HG02623 (cell line): ENCODE measurements around the gene PRR3.
"Not testable (repeated sequence)": the region's sequence is repeated elsewhere in the genome, so short reads cannot be mapped to it uniquely, and the experiment has no call there.

Experiments used
- ATAC-seq: cut with Tn5 transposase; IDR thresholded peaks from one replicate; pipeline ENCODE4 v1.9.1; 2021; ENCODE audit warnings: moderate library complexity; ENCODE audit not compliant: unreplicated experiment

Gene PRR3

DNA sequence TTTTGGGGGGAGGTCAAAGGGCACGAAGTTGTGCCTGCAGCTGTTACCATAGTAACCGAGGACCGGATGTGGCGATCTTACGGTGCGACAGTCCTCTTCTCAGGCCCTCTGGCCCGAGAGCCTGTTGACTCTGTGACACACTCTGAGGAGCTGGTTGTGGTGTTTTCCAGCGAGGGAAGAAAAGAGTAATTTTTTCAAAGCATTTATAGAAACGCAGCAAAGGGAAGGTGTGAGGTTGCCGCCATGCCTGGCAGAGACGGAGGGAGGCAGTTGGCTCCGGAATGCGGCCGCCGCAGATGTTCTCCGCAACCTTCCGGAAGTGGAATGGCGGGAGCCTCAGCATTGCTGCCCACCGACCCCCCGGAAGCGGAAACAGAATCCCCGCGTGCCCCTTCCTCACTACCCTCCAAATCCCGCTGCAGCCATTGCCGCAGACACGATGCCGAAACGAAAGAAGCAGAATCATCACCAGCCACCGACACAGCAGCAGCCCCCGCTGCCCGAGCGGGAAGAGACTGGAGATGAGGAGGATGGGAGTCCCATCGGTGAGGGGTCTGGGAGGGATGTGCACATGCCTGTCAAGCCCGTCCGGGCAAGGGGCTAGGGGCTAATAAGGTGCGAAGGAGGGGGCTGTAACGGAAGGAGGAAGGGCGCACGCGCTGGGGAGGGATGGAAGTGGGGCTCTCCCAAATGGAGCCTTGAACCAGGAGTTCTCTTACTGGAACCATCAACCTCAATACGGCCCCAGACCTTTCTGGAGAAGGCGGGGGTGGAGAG, at the start of gene PRR3:
Gene PRR3, plus strand, starts transcription at position 390 of the 777 bp plus-strand sequence. Its CDS starts 50 bp downstream, at position 440.
- peak; percentile 51 for ATAC-seq

DNA sequence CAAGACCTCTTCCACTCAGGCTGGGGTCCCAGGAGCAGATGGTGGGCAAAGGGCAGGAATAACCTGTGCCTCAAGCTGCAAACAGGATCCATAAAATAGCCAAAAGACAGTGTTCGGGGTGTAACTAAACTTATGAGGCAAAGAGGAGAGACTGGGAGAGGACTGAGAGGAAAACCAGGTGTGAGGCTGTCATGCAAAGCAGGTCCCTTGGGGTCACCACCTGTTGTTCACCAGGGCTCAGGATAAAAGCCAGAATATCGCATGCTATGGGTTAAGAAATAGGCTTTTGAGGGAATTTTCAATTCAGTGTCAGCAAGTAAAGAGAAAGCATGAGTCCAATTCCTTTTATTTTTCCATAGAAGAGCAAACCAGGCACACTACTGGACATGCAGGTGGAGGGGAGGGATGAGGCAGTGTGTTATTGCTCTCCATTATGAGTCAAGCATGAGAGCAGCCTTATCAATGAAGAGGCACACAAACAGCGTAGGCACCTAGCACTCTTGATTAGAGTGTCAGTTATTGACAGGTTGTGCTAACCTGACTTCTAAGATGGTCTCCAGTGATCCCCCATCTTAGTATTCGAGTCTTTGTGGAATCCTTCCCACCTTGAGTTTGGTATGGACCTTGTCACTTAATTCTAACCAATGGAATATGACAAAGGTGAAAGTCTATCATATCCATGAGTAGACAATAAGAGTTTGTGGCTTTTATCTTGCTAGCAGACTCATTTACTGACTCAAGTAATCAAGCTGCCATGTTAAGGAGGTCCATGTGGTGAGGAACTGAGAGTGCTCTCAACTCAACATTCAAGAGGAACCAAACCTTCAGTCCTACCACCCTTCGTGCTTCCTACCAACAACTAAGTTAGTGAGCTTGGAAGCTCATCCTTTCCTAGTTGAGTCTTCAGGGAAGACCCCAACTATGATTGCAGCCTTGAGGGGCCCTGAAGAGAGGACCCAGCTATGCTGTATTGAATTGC, 49.0 kb upstream of the PRR3 start:
- no peak for ATAC-seq

DNA sequence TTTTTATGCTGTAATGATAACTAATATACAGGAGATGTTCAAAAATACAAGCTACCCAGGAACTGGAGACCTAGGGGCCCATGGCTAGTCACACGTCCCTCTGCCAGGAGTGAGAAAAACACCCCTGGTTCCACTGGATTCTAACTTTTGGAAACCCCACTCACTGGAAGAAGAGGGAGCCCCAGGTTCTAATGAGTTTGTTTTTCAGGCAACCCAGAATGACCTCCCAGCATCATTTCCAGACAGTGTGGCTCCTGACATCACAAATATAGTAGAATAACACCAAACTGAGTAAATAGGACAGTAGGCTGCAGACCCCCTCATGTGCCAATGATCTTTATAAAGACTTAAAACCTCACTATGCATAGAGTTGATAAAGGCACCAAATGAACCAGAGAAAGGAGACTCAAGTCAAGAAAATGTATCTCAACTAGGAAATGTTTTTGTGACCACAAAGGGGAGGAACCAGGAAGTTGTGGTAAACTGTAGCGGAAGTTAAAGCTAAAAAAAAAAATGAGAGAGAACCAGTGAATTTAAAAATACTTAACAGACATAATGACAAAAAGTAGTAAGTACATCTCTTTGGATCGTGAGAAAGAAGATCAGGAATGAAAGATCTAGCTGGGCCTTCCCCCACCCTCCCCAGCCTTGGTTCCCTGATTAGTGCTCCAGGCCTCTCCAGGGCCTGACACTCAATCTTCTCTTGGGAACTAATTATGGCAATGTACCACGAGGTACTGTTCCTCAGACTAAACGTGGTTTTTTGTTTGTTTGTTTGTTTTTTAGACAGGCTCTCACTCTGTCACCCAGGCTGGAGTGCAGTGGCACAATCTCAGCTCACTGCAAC, 48.0 kb upstream of the PRR3 start:
- no peak for ATAC-seq

- ATAC-seq: no peak
Measured at GRCh38 chr6:30510419-30511168, 46.5 kb upstream of the PRR3 start.

GRCh38 chr6:30511169-30511546, 45.9 kb upstream of the PRR3 start:
- ATAC-seq: no peak

- ATAC-seq: no peak
Measured at GRCh38 chr6:30513451-30513850, 43.6 kb upstream of the PRR3 start.

DNA sequence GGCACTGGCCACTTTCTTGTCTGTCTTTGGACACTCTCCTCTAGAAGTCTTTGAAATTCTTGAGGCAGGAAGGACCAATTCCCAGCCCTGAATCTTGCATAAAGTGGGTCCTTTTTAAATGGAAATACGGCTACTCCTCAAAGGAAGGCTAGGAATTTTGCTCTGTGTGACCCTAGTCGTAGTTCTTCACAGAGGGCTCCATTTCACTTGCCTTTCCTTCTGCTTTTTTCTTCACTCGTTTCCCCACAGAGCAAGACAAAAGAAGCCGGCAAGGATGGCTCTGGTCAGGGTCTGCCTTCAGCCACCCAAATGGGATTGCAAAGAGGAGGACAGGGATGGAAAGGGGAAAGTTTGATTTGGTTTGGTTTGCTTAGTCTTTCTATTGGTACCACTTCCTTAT, 42.0 kb upstream of the PRR3 start:
- no peak for ATAC-seq

DNA sequence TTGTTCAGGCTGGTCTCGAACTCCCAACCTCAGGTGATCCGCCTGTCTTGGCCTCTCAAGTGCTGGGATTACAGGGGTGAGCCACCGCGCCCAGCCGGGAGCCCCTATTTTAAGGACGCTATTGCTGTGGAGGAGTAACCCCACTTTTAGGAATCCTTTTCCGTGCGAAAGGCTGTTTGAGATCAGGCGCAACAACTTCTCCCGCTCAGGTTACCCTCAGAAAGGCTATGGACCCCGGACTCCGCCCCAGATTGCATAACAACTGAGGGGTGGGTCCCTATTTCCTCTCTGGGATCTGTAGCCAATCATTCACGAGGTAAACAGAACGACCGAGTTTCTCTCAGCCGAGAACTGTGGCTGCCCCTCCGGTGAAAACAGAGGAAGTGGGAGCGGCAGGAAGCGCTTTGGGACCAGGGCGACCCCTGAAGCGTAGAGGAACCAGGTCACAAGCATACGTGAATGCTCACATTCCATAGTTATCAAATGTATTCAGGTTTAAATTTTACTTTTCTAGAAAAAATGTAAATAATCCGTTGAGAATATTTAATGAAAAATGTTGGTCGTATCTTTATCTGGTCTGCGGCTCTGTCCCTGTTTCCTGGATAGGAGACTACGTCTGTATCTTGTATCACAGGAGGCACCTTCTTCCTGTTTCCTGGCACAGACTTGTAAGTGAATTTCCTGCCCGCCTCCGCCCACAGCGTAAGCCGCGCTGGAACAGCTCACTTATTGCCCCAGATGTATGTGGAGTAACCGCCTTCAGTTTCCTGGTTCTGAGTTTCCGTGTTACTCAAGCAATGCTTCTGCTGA, 40.9 kb upstream of the PRR3 start:
- ATAC-seq: peak; percentile 58

DNA sequence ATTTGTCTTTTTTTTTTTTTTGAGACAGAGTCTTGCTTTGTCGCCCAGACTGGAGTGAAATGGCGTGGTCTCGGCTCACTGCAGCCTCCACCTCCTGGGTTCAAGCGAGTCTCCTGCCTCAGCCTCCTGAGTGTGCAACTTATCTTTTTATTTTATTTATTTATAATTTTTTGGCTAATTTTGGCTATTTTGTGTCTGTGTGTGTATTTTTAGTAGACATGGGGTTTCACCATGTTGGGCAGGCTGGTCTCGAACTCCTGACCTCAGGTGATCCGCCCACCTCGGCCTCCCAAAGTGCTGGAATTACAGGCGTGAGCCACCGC, 40.4 kb upstream of the PRR3 start:
- not testable (repeated sequence) for ATAC-seq

GRCh38 chr6:30517767-30518504, 39.2 kb upstream of the PRR3 start:
- not testable (repeated sequence) for ATAC-seq

DNA sequence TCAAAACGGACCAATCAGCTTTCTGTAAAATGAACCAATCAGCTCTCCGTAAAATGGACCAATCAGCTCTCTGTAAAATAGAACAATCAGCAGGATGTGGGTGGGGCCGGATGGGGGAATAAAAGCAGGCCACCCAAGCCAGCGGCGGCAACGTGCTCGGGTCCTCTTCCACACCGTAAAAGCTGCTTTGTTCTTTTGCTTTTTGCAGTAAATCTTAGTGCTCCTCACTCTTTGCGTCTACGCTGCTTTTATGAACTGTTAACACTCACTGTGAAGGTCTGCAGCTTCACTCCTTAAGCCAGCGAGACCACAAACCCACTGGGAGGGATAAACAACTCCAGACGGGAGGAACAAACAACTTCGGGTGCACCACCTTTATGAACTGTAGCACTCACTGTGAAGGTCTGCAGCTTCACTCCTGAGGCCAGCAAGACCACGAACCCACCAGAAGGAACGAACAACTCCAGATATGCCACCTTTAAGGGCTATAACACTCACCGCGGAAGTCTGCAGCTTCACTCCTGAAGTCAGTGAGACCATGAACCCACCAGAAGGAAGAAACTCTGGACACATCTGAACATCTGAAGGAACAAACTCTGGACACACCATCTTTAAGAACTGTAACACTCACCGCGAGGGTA, 38.5 kb upstream of the PRR3 start:
- not testable (repeated sequence) for ATAC-seq

DNA sequence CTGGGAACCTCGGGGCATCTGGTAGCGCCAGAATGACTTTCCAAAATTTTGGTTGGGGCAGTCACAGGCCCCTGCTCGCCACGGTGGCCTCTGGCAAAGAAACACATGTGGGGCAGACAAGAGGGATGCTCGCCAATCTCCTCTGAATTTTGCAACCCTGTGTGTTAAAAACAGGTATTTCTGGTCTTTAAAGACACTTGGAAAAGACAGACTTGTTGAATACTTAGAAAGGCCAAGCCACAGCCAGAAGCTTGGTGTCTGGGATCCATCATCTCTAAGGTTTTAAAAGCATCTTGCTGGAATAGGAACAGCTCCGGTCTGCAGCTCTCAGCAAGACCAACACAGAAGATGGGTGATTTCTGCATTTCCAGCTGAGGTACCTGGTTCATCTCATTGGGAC, 36.6 kb upstream of the PRR3 start:
- ATAC-seq: no peak

GRCh38 chr6:30521082-30521481, 36.0 kb upstream of the PRR3 start:
- not testable (repeated sequence) for ATAC-seq

DNA sequence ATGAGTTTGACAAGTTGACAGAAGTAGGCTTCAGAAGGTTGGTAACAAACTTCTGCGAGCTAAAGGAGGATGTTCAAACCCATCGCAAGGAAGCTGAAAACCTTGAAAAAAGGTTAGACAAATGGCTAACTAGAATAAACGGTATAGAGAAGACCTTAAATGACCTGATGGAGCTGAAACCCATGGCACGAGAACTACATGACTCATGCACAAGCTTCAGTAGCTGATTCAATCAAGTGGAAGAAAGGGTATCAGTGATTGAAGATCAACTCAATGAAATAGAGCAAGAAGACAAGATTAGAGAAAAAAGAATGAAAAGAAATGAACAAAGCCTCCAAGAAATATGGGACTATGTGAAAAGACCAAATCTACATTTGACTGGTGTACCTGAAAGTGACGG, 35.1 kb upstream of the PRR3 start:
- not testable (repeated sequence) for ATAC-seq

- not testable (repeated sequence) for ATAC-seq
Measured at GRCh38 chr6:30526444-30526843, 30.7 kb upstream of the PRR3 start.

GRCh38 chr6:30529349-30529875, 27.7 kb upstream of the PRR3 start:
- not testable (repeated sequence) for ATAC-seq

GRCh38 chr6:30530014-30530413, 27.1 kb upstream of the PRR3 start:
- no peak for ATAC-seq
